Measurements from ENCODE around the gene CHST3. TPM values are rescaled to one million over a fixed set of nuclear protein-coding genes. Genes with fewer than 3 reads are reported as not detected.
"Not testable (repeated sequence)": the region's sequence is repeated elsewhere in the genome, so short reads cannot be mapped to it uniquely, and the experiment has no call there.

The CHST3 gene
- polyA plus RNA-seq, 1 experiment: 20.9 TPM

GRCh38 chr10:71984809-71985388, 20.7 kb downstream of the CHST3 start:
- ChIA-PET CTCF (interaction anchor here (0.8 to 3.4 kb wide), 7 partner anchors 10 to 89 kb away, joined by 4 to 12 read pairs (median 5); partner anchors contain the start of gene CHST3), POLR2A (interaction anchor here (0.7 kb wide), 1 partner anchor 11 kb away, joined by 3 read pairs; no protein-coding TSS in a partner anchor)
- TF ChIP-seq CTCF (IDR thresholded peaks at IDR 0.05; ENCODE audit: insufficient read depth, low read depth, low read length): no peak
- 0 out of 2 replicates have a peak, but pooled peaks cover 1% of the 10 kb centered on the region for H3K36me3 ChIP-seq (ENCODE audit: control insufficient read depth, insufficient read depth, low read length)
- H3K4me3 ChIP-seq (ENCODE audit: low read depth, low read length): no peak overlapping the region
- no peaks in the 10 kb centered on the region for H3K27me3 ChIP-seq (ENCODE audit: control insufficient read depth, insufficient read depth, low read length)
- no peak for DNase-seq (ENCODE audit: low read depth)

GRCh38 chr10:71985542-71986250, 21.5 kb downstream of the CHST3 start:
- DNase-seq (ENCODE audit: low read depth): peak; percentile 59
- peak; percentile 23; the same call in 1 of the 2 replicates for TF ChIP-seq CTCF (IDR thresholded peaks at IDR 0.05; ENCODE audit: insufficient read depth, low read depth, low read length)
- no peak overlapping the region for H3K4me3 ChIP-seq (ENCODE audit: low read depth, low read length)
- ChIA-PET CTCF (interaction anchor here (1.3 to 3.4 kb wide), 5 partner anchors 15 to 89 kb away, joined by 5 to 12 read pairs (median 7); partner anchors contain the start of gene CHST3), POLR2A (interaction anchor here (0.6 to 1.0 kb wide), 2 partner anchors 10 to 17 kb away, joined by 3 to 5 read pairs; no protein-coding TSS in a partner anchor)
- no peaks in the 10 kb centered on the region for H3K27me3 ChIP-seq (ENCODE audit: control insufficient read depth, insufficient read depth, low read length)
- 0 out of 2 replicates have a peak, but pooled peaks cover 1% of the 10 kb centered on the region for H3K36me3 ChIP-seq (ENCODE audit: control insufficient read depth, insufficient read depth, low read length)

GRCh38 chr10:71988895-71989294, 24.7 kb downstream of the CHST3 start:
- DNase-seq (ENCODE audit: low read depth); H3K27me3 ChIP-seq (ENCODE audit: control insufficient read depth, insufficient read depth, low read length); H3K36me3 ChIP-seq (ENCODE audit: control insufficient read depth, insufficient read depth, low read length); POLR2A ChIA-PET; H3K4me3 ChIP-seq (ENCODE audit: low read depth, low read length): not testable (repeated sequence)
- CTCF ChIA-PET: interaction anchor here (1.5 kb wide), 1 partner anchor 93 kb away, joined by 4 read pairs; no protein-coding TSS in a partner anchor

GRCh38 chr10:71989661-71990454, 25.7 kb downstream of the CHST3 start:
- Histone ChIP-seq H3K4me3 (ENCODE audit: low read depth, low read length) (no peak overlapping the region), H3K27me3 (ENCODE audit: control insufficient read depth, insufficient read depth, low read length) (no peaks in the 10 kb centered on the region), H3K36me3 (ENCODE audit: control insufficient read depth, insufficient read depth, low read length) (no peaks in the 10 kb centered on the region)
- DNase-seq (ENCODE audit: low read depth): no peak
- POLR2A ChIA-PET: interaction anchor here (0.6 kb wide), 1 partner anchor 49 kb away, joined by 3 read pairs; no protein-coding TSS in a partner anchor
- TF ChIP-seq CTCF (IDR thresholded peaks at IDR 0.05; ENCODE audit: insufficient read depth, low read depth, low read length): no peak
- CTCF ChIA-PET: interaction anchor here (0.6 to 1.5 kb wide), 2 partner anchors 93 to 719 kb away, joined by 4 read pairs; no protein-coding TSS in a partner anchor

- Histone ChIP-seq H3K4me3 (ENCODE audit: low read depth, low read length) (no peak overlapping the region), H3K27me3 (ENCODE audit: control insufficient read depth, insufficient read depth, low read length) (no peaks in the 10 kb centered on the region), H3K36me3 (ENCODE audit: control insufficient read depth, insufficient read depth, low read length) (no peaks in the 10 kb centered on the region)
- POLR2A ChIA-PET: no interaction called here
- no peak for DNase-seq (ENCODE audit: low read depth)
- no peak for TF ChIP-seq CTCF (IDR thresholded peaks at IDR 0.05; ENCODE audit: insufficient read depth, low read depth, low read length)
- CTCF ChIA-PET: no interaction called here
Observed at GRCh38 chr10:71990706-71991269, 26.6 kb downstream of the CHST3 start.
